ENCODE data around the gene AGAP9.
"Not testable (repeated sequence)": the region's sequence is repeated elsewhere in the genome, so short reads cannot be mapped to it uniquely, and the experiment has no call there.

Gene AGAP9

GRCh38 chr10:47523475-47523874 lies at the start of gene AGAP9:
TSS of gene AGAP9 (minus strand) at chr10:47523638. CDS start at chr10:47523526, 112 bp downstream.
- not testable (repeated sequence) for DNase-seq

- not testable (repeated sequence) for DNase-seq
Measured at GRCh38 chr10:47571138-47571912, 47.9 kb upstream of the AGAP9 start.

- not testable (repeated sequence) for DNase-seq
Measured at GRCh38 chr10:47566757-47567156, 43.3 kb upstream of the AGAP9 start.

- not testable (repeated sequence) for DNase-seq
Measured at GRCh38 chr10:47566108-47566699, 42.8 kb upstream of the AGAP9 start.

DNA sequence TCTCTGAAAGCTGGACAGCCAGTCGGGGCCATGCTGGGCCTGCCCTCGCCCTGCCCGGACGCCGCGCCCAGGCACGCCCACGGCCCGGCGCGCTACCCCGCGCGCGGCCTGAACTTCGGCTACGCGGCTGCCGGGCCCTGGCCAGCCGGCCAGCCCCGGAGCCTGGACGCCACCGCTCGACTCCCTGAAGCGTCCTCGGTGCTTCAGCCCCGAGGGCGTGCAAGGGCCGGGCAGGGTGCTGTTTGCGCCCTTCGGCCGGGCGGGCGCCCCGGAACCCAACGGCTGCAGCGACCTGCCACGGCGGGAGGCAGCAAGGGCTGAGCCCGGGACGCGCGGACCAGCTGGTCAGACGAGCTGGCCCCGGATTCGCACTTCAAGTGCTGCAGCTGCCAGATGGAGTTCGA lies 42.1 kb upstream of the AGAP9 start:
- DNase-seq, result not testable (repeated sequence)

GRCh38 chr10:47564953-47565352 lies 41.5 kb upstream of the AGAP9 start:
- not testable (repeated sequence) for DNase-seq

- DNase-seq, result not testable (repeated sequence)
Measured at GRCh38 chr10:47564318-47564717, 40.9 kb upstream of the AGAP9 start.

- not testable (repeated sequence) for DNase-seq
Measured at GRCh38 chr10:47560452-47560851, 37.0 kb upstream of the AGAP9 start.

DNA sequence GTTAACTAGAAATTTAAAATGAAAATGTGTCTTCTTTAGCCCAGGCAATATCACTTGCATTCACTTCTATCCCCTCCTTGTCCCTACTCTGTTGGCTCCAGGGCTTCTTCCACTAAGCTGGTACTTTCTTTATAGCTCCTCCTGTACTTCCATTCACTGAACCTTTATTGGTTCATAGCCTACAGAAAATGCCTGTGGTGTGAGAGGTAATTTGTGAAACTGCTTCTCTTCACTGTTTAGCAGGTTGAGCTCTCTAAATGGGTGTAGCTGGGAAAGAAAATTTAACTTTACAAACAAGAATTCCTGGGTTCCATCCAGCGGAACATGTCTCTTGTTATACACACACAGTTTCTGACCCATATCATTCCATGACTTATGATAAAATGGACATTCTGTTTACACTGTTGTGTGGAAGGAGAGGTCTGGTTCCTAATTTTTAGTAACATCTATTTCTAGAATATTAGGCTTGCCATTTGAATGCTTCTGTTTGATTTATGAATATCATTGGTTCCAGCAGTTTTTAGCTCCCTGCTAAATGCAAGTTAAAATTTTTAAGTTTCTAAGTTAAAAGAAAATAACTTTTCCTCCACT lies 36.4 kb upstream of the AGAP9 start:
- not testable (repeated sequence) for DNase-seq

DNA sequence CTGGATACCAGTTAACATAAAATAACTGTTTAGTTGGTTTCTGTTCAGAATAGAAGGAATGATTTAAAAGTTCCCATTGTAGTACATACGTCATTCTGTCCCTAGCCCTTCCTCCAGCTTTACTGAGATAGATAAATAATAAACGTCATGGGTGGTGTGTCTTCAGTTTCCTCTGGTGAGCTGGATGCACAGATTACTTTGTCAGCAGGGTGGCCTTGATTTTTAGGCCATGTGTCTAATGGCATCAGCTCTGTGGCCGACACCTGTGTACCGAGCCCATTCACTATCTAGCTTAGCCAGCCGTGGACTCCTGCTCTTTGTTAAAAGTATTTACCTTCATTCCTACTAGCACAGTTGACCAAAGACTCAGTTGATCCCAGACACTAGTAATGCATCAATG lies 34.7 kb upstream of the AGAP9 start:
- DNase-seq, result not testable (repeated sequence)

GRCh38 chr10:47557616-47558015 lies 34.2 kb upstream of the AGAP9 start:
- not testable (repeated sequence) for DNase-seq

DNA sequence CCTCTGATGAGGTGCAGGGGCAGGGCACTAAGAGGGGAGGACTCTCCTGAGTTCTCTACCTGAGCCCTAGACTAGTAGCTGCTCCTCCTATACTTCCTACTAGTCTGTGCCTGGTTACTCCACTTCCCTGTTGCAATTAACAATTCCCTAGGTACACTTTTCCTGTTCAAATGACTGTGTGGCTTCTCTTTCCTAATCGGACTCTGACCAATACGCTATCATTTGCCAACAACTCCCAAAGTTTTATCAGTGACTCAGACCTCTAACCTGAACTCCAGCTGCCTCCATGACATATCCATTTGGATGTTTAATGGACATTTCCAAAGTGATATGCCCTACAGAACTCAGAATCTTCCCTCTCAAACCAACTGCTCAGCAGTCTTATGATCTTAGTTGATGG lies 31.9 kb upstream of the AGAP9 start:
- DNase-seq, result not testable (repeated sequence)

GRCh38 chr10:47554552-47554951 lies 31.1 kb upstream of the AGAP9 start:
- DNase-seq, result not testable (repeated sequence)

GRCh38 chr10:47553860-47554247 lies 30.4 kb upstream of the AGAP9 start:
- peak; percentile 10 for DNase-seq

- peak; percentile 91 for DNase-seq
Measured at GRCh38 chr10:47553214-47553859, 29.9 kb upstream of the AGAP9 start.

- peak; percentile 50 for DNase-seq
Measured at GRCh38 chr10:47552719-47553118, 29.3 kb upstream of the AGAP9 start.

- not testable (repeated sequence) for DNase-seq
Measured at GRCh38 chr10:47547286-47547685, 23.8 kb upstream of the AGAP9 start.

GRCh38 chr10:47536430-47536829 lies 13.0 kb upstream of the AGAP9 start:
- DNase-seq, result not testable (repeated sequence)

GRCh38 chr10:47502313-47502712 lies 21.1 kb downstream of the AGAP9 start:
- not testable (repeated sequence) for DNase-seq

- not testable (repeated sequence) for DNase-seq
Measured at GRCh38 chr10:47494226-47494625, 29.2 kb downstream of the AGAP9 start.

DNA sequence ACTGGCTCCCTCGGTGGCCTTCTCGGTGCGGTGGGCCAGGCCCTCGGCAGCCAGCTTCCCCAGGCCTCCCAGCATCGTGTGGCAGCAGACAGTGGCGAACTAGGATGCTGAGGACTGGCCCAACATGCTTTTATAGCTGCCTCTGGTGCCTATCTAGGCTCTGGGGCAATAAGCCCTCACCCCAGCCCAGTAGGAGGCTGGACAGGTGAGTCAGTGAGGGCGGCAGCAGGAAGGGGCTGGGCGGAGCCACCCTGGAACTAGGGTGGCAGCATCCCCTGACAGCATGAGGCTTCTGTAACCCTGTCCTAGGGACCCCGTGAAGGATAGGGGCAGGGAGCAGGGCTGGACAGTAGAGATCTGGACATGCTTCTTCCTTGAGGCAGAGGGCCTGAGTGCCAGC lies 31.8 kb downstream of the AGAP9 start, which contains the start of gene FAM25G:
FAM25G (minus strand) TSS at position 101 of the 400 bp plus-strand sequence; CDS start at position 75, 26 bp downstream.
- not testable (repeated sequence) for DNase-seq

DNA sequence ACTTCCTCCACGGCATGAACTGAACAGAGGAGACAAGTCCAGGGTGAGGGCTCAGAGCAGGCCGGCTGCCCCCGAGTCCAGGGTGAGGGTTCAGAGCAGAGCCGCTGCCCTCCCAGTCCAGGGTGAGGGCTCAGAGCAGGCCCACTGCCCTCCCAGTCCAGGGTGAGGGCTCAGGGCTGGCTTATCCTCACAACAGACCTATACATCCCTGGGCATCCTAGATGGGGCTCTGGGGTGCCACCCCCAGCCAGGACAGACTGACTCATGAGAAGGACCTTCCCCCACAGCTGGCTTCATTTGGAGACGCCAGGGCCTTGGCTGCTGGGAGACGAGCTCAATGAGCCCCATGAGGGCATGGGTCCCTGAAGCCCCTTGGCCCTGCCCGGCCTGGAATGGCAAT lies 33.8 kb downstream of the AGAP9 start:
- DNase-seq, result not testable (repeated sequence)

GRCh38 chr10:47485943-47486342 lies 37.5 kb downstream of the AGAP9 start:
- DNase-seq, result not testable (repeated sequence)
